ENCODE measurements around the gene BLVRB. TPM values are rescaled to one million over a fixed set of nuclear protein-coding genes. Genes with fewer than 3 reads are reported as not detected.
A peak's percentile ranks its signal among the peaks of the same experiment; 100 is the strongest.

The BLVRB gene
- total RNA-seq, 1 donor from 2014 or later: 107 TPM

DNA sequence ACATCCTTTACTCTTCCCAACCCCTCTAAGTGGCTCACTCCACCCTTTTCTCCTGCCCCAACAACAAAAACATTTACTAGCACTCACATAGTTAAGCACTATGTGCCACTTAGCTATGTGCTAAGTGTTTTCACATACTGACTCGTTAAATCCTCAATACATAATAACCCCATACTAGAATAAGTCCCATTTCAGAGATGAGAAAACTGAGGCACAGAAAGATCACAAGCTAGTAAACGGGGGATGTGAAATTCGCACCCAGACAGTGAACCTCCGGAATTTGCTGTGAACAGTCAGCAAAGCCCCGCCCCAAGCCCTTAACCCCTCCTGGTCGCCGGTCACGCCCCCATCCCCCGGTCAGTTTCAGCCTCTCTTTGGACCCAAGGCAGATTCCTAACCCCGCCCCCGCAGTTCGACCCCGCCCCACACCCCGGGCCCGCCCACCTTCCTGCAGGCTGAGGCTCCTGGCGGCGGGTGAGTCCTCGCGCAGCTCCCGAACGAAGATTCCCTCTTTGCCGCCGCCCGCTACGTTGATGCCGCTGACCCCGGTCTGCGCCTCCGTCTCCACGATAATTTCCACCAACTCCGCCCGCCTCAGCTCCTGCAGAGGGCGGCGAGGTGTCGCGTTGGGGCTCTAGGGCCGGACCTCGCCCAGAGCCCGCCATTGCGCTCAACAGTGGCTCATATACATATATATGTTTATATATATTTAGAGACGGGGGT lies 62.1 kb downstream of the BLVRB start:
- peak; percentile 69 for DNase-seq

DNA sequence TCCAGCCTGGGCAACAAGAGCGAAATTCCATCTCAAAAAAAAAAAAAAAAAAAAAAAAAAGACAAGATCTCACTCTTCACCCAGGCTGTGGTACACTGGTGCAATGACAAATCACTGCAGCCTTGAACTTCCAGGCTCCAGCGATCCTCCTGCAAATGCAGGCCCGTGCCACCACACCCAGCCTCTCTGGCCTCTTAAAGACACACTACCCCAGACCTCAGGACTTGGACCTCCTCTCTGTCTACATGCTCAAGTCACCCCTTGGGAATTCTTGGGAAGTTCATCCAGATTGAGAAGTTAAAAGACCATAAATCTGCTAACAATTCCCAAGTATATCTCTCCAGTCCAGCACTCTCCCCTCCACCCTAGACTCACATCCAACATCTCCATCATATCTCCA lies 65.0 kb downstream of the BLVRB start:
- DNase-seq: no peak

GRCh38 chr19:40398417-40399131 lies 67.0 kb downstream of the BLVRB start:
- DNase-seq: no peak

Small RNA genes within 50 kb of the gene (small RNA-seq; reads per million reads assigned to genes)
- gene RF00017 (ENCODE audit: low replicate concordance): not detected

Other genes with a start within 250 kb of the BLVRB start
- not detected for gene TTC9B, start 247.4 kb downstream of the BLVRB start, total RNA-seq
- 0.39 TPM for gene CCNP, start 239.1 kb downstream of the BLVRB start, total RNA-seq
- gene AKT2, start 180.4 kb downstream of the BLVRB start, total RNA-seq: 94.4 TPM
- 8.2 TPM for gene C19orf47, start 117.3 kb downstream of the BLVRB start, total RNA-seq
- 137 TPM for gene PLD3, start 117.0 kb downstream of the BLVRB start, total RNA-seq
- 0.10 TPM for gene HIPK4, start 75.6 kb downstream of the BLVRB start, total RNA-seq
- 5.2 TPM for gene PRX, start 52.4 kb downstream of the BLVRB start, total RNA-seq
- 10.6 TPM for gene SERTAD1, start 39.8 kb downstream of the BLVRB start, total RNA-seq
- gene SERTAD3, start 21.4 kb downstream of the BLVRB start, total RNA-seq: 30.8 TPM
- 1.2 TPM for gene SPTBN4, start 1.3 kb upstream of the BLVRB start, total RNA-seq
- 12.3 TPM for gene SHKBP1, start 111.1 kb upstream of the BLVRB start, total RNA-seq
- 72.0 TPM for gene LTBP4, start 135.6 kb upstream of the BLVRB start, total RNA-seq
- gene NUMBL, start 224.9 kb upstream of the BLVRB start, total RNA-seq: 17.6 TPM

Data from skin of body (tissue), 3 donors.